ENCODE results near the gene FAM25G. TPM values are rescaled to one million over a fixed set of nuclear protein-coding genes. Genes with fewer than 3 reads are reported as not detected.

FAM25G gene
- total and polyA plus RNA-seq, 2 of the 8 experiments (the other 6 are each of a cell fraction or from before 2014, with no cell fraction given) = not detected

- TF ChIP-seq CTCF (IDR thresholded peaks at IDR 0.05; ENCODE audit: control extremely low read depth in 1 of 3, insufficient read depth in 1 of 3, low read depth in 1 of 3, low read length in 3 of 3) (no peak), EGR1 (IDR thresholded peaks at IDR 0.05; ENCODE audit: borderline replicate concordance, low read depth, low read length) (no peak), RNF2 (IDR thresholded peaks at IDR 0.05; ENCODE audit: borderline replicate concordance, low read depth, low read length, missing control alignments, poor library complexity, severe bottlenecking) (no peak), POLR2AphosphoS5 (IDR thresholded peaks at IDR 0.05; ENCODE audit: low read depth, low read length) (no peak), GTF2F1 (IDR thresholded peaks at IDR 0.05; ENCODE audit: borderline replicate concordance, low read depth, low read length) (no peak), ASH2L (IDR thresholded peaks at IDR 0.05; ENCODE audit: low read length) (no peak)
- TF ChIP-seq, protein P1, sequence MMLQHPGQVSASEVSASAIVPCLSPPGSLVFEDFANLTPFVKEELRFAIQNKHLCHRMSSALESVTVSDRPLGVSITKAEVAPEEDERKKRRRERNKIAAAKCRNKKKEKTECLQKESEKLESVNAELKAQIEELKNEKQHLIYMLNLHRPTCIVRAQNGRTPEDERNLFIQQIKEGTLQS (IDR thresholded peaks at IDR 0.05; ENCODE audit: insufficient read depth, low read depth, low read length) = no peak
- TF ChIP-seq, protein P2, sequence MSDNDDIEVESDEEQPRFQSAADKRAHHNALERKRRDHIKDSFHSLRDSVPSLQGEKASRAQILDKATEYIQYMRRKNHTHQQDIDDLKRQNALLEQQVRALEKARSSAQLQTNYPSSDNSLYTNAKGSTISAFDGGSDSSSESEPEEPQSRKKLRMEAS (IDR thresholded peaks at IDR 0.05) = no peak
Observed at GRCh38 chr10:47456794-47457527, 34.5 kb downstream of the FAM25G start (continued).
